GM20431 (cell line): ENCODE measurements around the gene TLE1.
"Not testable (repeated sequence)": the region's sequence is repeated elsewhere in the genome, so short reads cannot be mapped to it uniquely, and the experiment has no call there.

Experiments
- in situ Hi-C: fragments of 300-500 bp; cut with MseI, MboI; formaldehyde crosslinking; loops from one replicate; pipeline ENCODE4 v1.15.0; 2020; ENCODE audit warnings: low sequenced_read_pairs; ENCODE audit not compliant: unreplicated experiment

Gene TLE1

GRCh38 chr9:81656871-81657337 is 32.4 kb downstream of the TLE1 start:
- in situ Hi-C loops: no loop called here

GRCh38 chr9:81656004-81656403 is 33.3 kb downstream of the TLE1 start:
- in situ Hi-C loops: no loop called here

- in situ Hi-C loops: no loop called here
Measured at GRCh38 chr9:81653240-81653639, 36.1 kb downstream of the TLE1 start.

GRCh38 chr9:81652058-81652687 is 37.2 kb downstream of the TLE1 start:
- in situ Hi-C loops: no loop called here

- in situ Hi-C loops: no loop called here
Measured at GRCh38 chr9:81650586-81651515, 38.5 kb downstream of the TLE1 start.

GRCh38 chr9:81649475-81650240 is 39.7 kb downstream of the TLE1 start:
- in situ Hi-C loops: no loop called here

GRCh38 chr9:81648891-81649290 is 40.5 kb downstream of the TLE1 start:
- in situ Hi-C loops: no loop called here

GRCh38 chr9:81646337-81646736 is 43.0 kb downstream of the TLE1 start:
- in situ Hi-C loops: no loop called here

GRCh38 chr9:81644513-81644912 is 44.8 kb downstream of the TLE1 start:
- in situ Hi-C loops: not testable (repeated sequence)

- in situ Hi-C loops: no loop called here
Measured at GRCh38 chr9:81637276-81637675, 52.1 kb downstream of the TLE1 start.

GRCh38 chr9:81636255-81636599 is 53.1 kb downstream of the TLE1 start:
- in situ Hi-C loops: no loop called here

GRCh38 chr9:81635521-81636254 is 53.7 kb downstream of the TLE1 start:
- in situ Hi-C loops: no loop called here

- in situ Hi-C loops: no loop called here
Measured at GRCh38 chr9:81634915-81635516, 54.3 kb downstream of the TLE1 start.

GRCh38 chr9:81633952-81634854 is 55.1 kb downstream of the TLE1 start:
- in situ Hi-C loops: no loop called here

GRCh38 chr9:81632599-81632998 is 56.7 kb downstream of the TLE1 start:
- in situ Hi-C loops: no loop called here

GRCh38 chr9:81631218-81631745 is 58.1 kb downstream of the TLE1 start:
- in situ Hi-C loops: no loop called here

GRCh38 chr9:81629440-81629839 is 59.9 kb downstream of the TLE1 start:
- in situ Hi-C loops: no loop called here

GRCh38 chr9:81628897-81629296 is 60.5 kb downstream of the TLE1 start:
- in situ Hi-C loops: no loop called here
